ENCODE results near the gene NAV2.

The NAV2 gene

GRCh38 chr11:19819148-19819547 is 106.5 kb downstream of the NAV2 start:
- H3K4me3 ChIP-seq (ENCODE audit: low read depth, low read length): no peak overlapping the region
- no peak for DNase-seq (ENCODE audit: low read depth)
- TF ChIP-seq POLR2A (IDR thresholded peaks at IDR 0.05; ENCODE audit: extremely low read depth, insufficient read length) (no peak), MAX (IDR thresholded peaks at IDR 0.05; ENCODE audit: low read depth, low read length) (no peak), MYC (IDR thresholded peaks at IDR 0.05; ENCODE audit: low read depth, low read length) (no peak), CTCF (IDR thresholded peaks at IDR 0.05; ENCODE audit: low read depth, low read length) (no peak)

- no peak overlapping the region for H3K4me3 ChIP-seq (ENCODE audit: low read depth, low read length)
- no peak for TF ChIP-seq CTCF (IDR thresholded peaks at IDR 0.05; ENCODE audit: low read depth, low read length)
- no peak for TF ChIP-seq MYC (IDR thresholded peaks at IDR 0.05; ENCODE audit: low read depth, low read length)
- no peak for TF ChIP-seq MAX (IDR thresholded peaks at IDR 0.05; ENCODE audit: low read depth, low read length)
- TF ChIP-seq POLR2A (IDR thresholded peaks at IDR 0.05; ENCODE audit: extremely low read depth, insufficient read length): no peak
- no peak for DNase-seq (ENCODE audit: low read depth)
Measured at GRCh38 chr11:19820100-19820499, 107.5 kb downstream of the NAV2 start.

GRCh38 chr11:19821412-19821875 is 108.8 kb downstream of the NAV2 start:
- TF ChIP-seq POLR2A (IDR thresholded peaks at IDR 0.05; ENCODE audit: extremely low read depth, insufficient read length): no peak
- no peak for TF ChIP-seq MYC (IDR thresholded peaks at IDR 0.05; ENCODE audit: low read depth, low read length)
- TF ChIP-seq MAX (IDR thresholded peaks at IDR 0.05; ENCODE audit: low read depth, low read length): no peak
- TF ChIP-seq CTCF (IDR thresholded peaks at IDR 0.05; ENCODE audit: low read depth, low read length): no peak
- DNase-seq (ENCODE audit: low read depth): no peak
- no peak overlapping the region for H3K4me3 ChIP-seq (ENCODE audit: low read depth, low read length)

- TF ChIP-seq POLR2A (IDR thresholded peaks at IDR 0.05; ENCODE audit: extremely low read depth, insufficient read length) (no peak), MYC (IDR thresholded peaks at IDR 0.05; ENCODE audit: low read depth, low read length) (no peak), CTCF (IDR thresholded peaks at IDR 0.05; ENCODE audit: low read depth, low read length) (no peak)
- H3K4me3 ChIP-seq (ENCODE audit: low read depth, low read length): no peak overlapping the region
- no peak for DNase-seq (ENCODE audit: low read depth)
Measured at GRCh38 chr11:19821993-19822392, 109.4 kb downstream of the NAV2 start.

GRCh38 chr11:19822531-19822930 is 109.9 kb downstream of the NAV2 start:
- no peak for DNase-seq (ENCODE audit: low read depth)
- TF ChIP-seq CTCF (IDR thresholded peaks at IDR 0.05; ENCODE audit: low read depth, low read length) (no peak), MYC (IDR thresholded peaks at IDR 0.05; ENCODE audit: low read depth, low read length) (no peak), POLR2A (IDR thresholded peaks at IDR 0.05; ENCODE audit: extremely low read depth, insufficient read length) (no peak), MAX (IDR thresholded peaks at IDR 0.05; ENCODE audit: low read depth, low read length) (no peak)

GRCh38 chr11:19826606-19827005 is 114.0 kb downstream of the NAV2 start:
- no peak overlapping the region for H3K4me3 ChIP-seq (ENCODE audit: low read depth, low read length)
- TF ChIP-seq POLR2A (IDR thresholded peaks at IDR 0.05; ENCODE audit: extremely low read depth, insufficient read length) (no peak), MYC (IDR thresholded peaks at IDR 0.05; ENCODE audit: low read depth, low read length) (no peak), CTCF (IDR thresholded peaks at IDR 0.05; ENCODE audit: low read depth, low read length) (no peak), MAX (IDR thresholded peaks at IDR 0.05; ENCODE audit: low read depth, low read length) (no peak)
- no peak for DNase-seq (ENCODE audit: low read depth)

More at GRCh38 chr11:19822531-19822930, 109.9 kb downstream of the NAV2 start:
- no peak overlapping the region for H3K4me3 ChIP-seq (ENCODE audit: low read depth, low read length)

All from NB4 (cell line).